SU-DHL-6 (cell line): ENCODE results near the gene ITGB1.
A peak's percentile ranks its signal among the peaks of the same experiment; 100 is the strongest.

Experiments used
- H2AFZ ChIP-seq: fragments of 200-600 bp; sonication (generic); 2 replicates; pipeline ENCODE4 v1.6.1; 2014; ENCODE audit warnings: low read depth, mild to moderate bottlenecking, moderate library complexity, mixed read lengths, antibody characterized with exemption, low read length; ENCODE audit not compliant: severe bottlenecking
- H3F3A ChIP-seq: fragments of 200-600 bp; shearing (Covaris generic); 2 replicates; pipeline ENCODE4 v1.6.0; 2016; ENCODE audit warnings: antibody characterized with exemption, mild to moderate bottlenecking; ENCODE audit not compliant: insufficient read depth
- H3K27ac ChIP-seq: fragments of 200-600 bp; sonication (generic); 2 replicates; pipeline ENCODE4 v1.5.1; 2016; ENCODE audit warnings: low read depth, mild to moderate bottlenecking, low read length, moderate library complexity, mixed read lengths
- H3K27me3 ChIP-seq: fragments of 200-600 bp; sonication (generic), shearing (Covaris generic); 2 replicates; pipeline ENCODE4 v1.6.0; 2014; ENCODE audit warnings: mild to moderate bottlenecking, low read length
- H3K36me3 ChIP-seq: fragments of 200-600 bp; sonication (generic); 2 replicates; pipeline ENCODE4 v1.6.1; 2014; ENCODE audit warnings: mild to moderate bottlenecking, low read length, mixed read lengths
- H3K4me2 ChIP-seq: fragments of 300-600, 200-600 bp; shearing (Covaris generic), sonication (generic); 2 replicates; pipeline ENCODE4 v1.6.0; 2014; ENCODE audit warnings: low read length, low read depth, mild to moderate bottlenecking; ENCODE audit not compliant: poor library complexity, severe bottlenecking
- H3K4me3 ChIP-seq: fragments of 200-600 bp; sonication (generic); 2 replicates; pipeline ENCODE4 v1.5.1; 2014; ENCODE audit warnings: antibody characterized with exemption, low read length, mild to moderate bottlenecking, mixed read lengths; ENCODE audit not compliant: insufficient read depth, poor library complexity, severe bottlenecking
- H3K79me2 ChIP-seq: fragments of 200-600 bp; sonication (generic); 2 replicates; pipeline ENCODE4 v1.6.1; 2014; ENCODE audit warnings: mild to moderate bottlenecking, low read length, moderate library complexity; ENCODE audit not compliant: insufficient read depth
- H3K9ac ChIP-seq: fragments of 200-600 bp; sonication (generic); 2 replicates; pipeline ENCODE4 v1.7.0; 2014; ENCODE audit warnings: mild to moderate bottlenecking, low read length
- H3K9me2 ChIP-seq: fragments of 200-600 bp; sonication (generic); replicated peaks from 2 replicates; pipeline ENCODE4 v1.6.1; 2014; ENCODE audit warnings: low read length; ENCODE audit not compliant: insufficient read depth
- H3K9me3 ChIP-seq: fragments of 200-600 bp; sonication (generic); 2 replicates; pipeline ENCODE4 v1.6.1; 2014; ENCODE audit warnings: low read length, mixed read lengths; ENCODE audit not compliant: insufficient read depth
- H4K20me1 ChIP-seq: fragments of 200-600 bp; sonication (generic); 2 replicates; pipeline ENCODE4 v1.6.1; 2014; ENCODE audit warnings: low read depth, mild to moderate bottlenecking, antibody characterized with exemption, low read length, moderate library complexity, mixed read lengths
- CTCF ChIP-seq: fragments of 200-600 bp; sonication (generic); IDR thresholded peaks from one replicate; pipeline ENCODE4 v1.5.1; 2017; ENCODE audit warnings: antibody characterized with exemption, mild to moderate bottlenecking, low read length, moderate library complexity; ENCODE audit not compliant: insufficient read depth, poor library complexity, severe bottlenecking
- EZH2phosphoT487 ChIP-seq: fragments of 200-600 bp; sonication (generic), shearing (Covaris generic); conservative IDR thresholded peaks from 2 replicates; pipeline ENCODE4 v1.6.1; 2018; ENCODE audit warnings: mild to moderate bottlenecking, antibody characterized with exemption, low read length, moderate library complexity, mixed read lengths

The ITGB1 gene

GRCh38 chr10:32961343-32961894 lies 3.4 kb upstream of the ITGB1 start:
- Histone ChIP-seq H3K4me2 (no peak overlapping the region), H3K27ac (no peak overlapping the region), H3K4me3 (no peak overlapping the region), H3K9ac (no peak overlapping the region), H3K9me3 (no peaks in the 10 kb centered on the region), H3K36me3 (no peaks in the 10 kb centered on the region), H3K9me2 (no peaks in the 10 kb centered on the region), H3K79me2 (no peaks in the 10 kb centered on the region), H2AFZ (no peak overlapping the region), H3K27me3 (no peaks in the 10 kb centered on the region), H4K20me1 (no peaks in the 10 kb centered on the region), H3F3A (no peaks in the 10 kb centered on the region; the same call in 1 of the 2 replicates)
- TF ChIP-seq EZH2phosphoT487 (no peak), CTCF (no peak)

- no peaks in the 10 kb centered on the region for H3K27me3 ChIP-seq
- H3K9me2 ChIP-seq = no peaks in the 10 kb centered on the region
- no peak overlapping the region for H3K4me2 ChIP-seq
- no peaks in the 10 kb centered on the region for H3K9me3 ChIP-seq
- TF ChIP-seq EZH2phosphoT487 (no peak), CTCF (no peak)
- H4K20me1 ChIP-seq = no peaks in the 10 kb centered on the region
- H3K9ac ChIP-seq = no peak overlapping the region
- H3K4me3 ChIP-seq = no peak overlapping the region
- H3K36me3 ChIP-seq = no peaks in the 10 kb centered on the region
- no peak overlapping the region for H2AFZ ChIP-seq
- peaks cover 4% of the 10 kb centered on the region; the same call in 1 of the 2 replicates for H3F3A ChIP-seq
- no peak overlapping the region for H3K27ac ChIP-seq
- H3K79me2 ChIP-seq = no peaks in the 10 kb centered on the region
These were observed 2.0 kb upstream of the ITGB1 start for GRCh38 chr10:32960022-32960421.

GRCh38 chr10:32959006-32959920 lies 1.2 kb upstream of the ITGB1 start:
- no peaks in the 10 kb centered on the region for H3K9me2 ChIP-seq
- no peak overlapping the region for H3K4me3 ChIP-seq
- H4K20me1 ChIP-seq = no peaks in the 10 kb centered on the region
- no peak for TF ChIP-seq EZH2phosphoT487
- no peak for TF ChIP-seq CTCF
- H3K4me2 ChIP-seq = peak overlapping the region; percentile 57
- H3K9me3 ChIP-seq = no peaks in the 10 kb centered on the region
- no peaks in the 10 kb centered on the region for H3K27me3 ChIP-seq
- no peak overlapping the region for H3K27ac ChIP-seq
- peaks cover 4% of the 10 kb centered on the region; the same call in 1 of the 2 replicates for H3F3A ChIP-seq
- H3K36me3 ChIP-seq = no peaks in the 10 kb centered on the region
- H3K79me2 ChIP-seq = no peaks in the 10 kb centered on the region
- no peak overlapping the region for H2AFZ ChIP-seq
- peak overlapping the region; percentile 57; the same call in 1 of the 2 replicates for H3K9ac ChIP-seq
